ENCODE measurements around the gene CDRT15. TPM values are rescaled to one million over a fixed set of nuclear protein-coding genes. Genes with fewer than 3 reads are reported as not detected.
A peak's percentile ranks its signal among the peaks of the same experiment; 100 is the strongest.

Gene CDRT15
- total RNA-seq, 1 experiment from 2014 or later, result not detected

GRCh38 chr17:14214271-14214670 is 22.4 kb downstream of the CDRT15 start:
- no peaks in the 10 kb centered on the region for H3K9me3 Mint-ChIP-seq (ENCODE audit: unreplicated experiment)
- CTCF ChIA-PET, result no interaction called here
- DNase-seq (ENCODE audit: unreplicated experiment), result no peak
- no TSS peak for BruUV-seq (replicated peaks)
- H3K4me1 Mint-ChIP-seq (ENCODE audit: insufficient read depth, unreplicated experiment), result no peaks in the 10 kb centered on the region
- POLR2A ChIA-PET, result interaction anchor here (1.2 kb wide), 1 partner anchor 8 kb away, joined by 6 read pairs; no protein-coding TSS in a partner anchor
- H3K27me3 Mint-ChIP-seq (ENCODE audit: insufficient read depth, unreplicated experiment), result no peaks in the 10 kb centered on the region
- H3K4me3 Mint-ChIP-seq (ENCODE audit: unreplicated experiment), result no peak overlapping the region
- H3K36me3 Mint-ChIP-seq (ENCODE audit: insufficient read depth, unreplicated experiment), result peaks cover 24% of the 10 kb centered on the region
- no peak for TF ChIP-seq CTCF (IDR thresholded peaks at IDR 0.05; ENCODE audit: unreplicated experiment)
- no peak overlapping the region for H3K27ac Mint-ChIP-seq (ENCODE audit: low read depth, unreplicated experiment)
- intact Hi-C loops (cut with micrococcal nuclease), result no loop called here

GRCh38 chr17:14212401-14212800 is 24.3 kb downstream of the CDRT15 start:
- no TSS peak for BruUV-seq (replicated peaks)
- DNase-seq (ENCODE audit: unreplicated experiment), result no peak
- intact Hi-C loops (cut with micrococcal nuclease), result no loop called here
- no peak overlapping the region for H3K4me3 Mint-ChIP-seq (ENCODE audit: unreplicated experiment)
- H3K9me3 Mint-ChIP-seq (ENCODE audit: unreplicated experiment), result no peaks in the 10 kb centered on the region
- TF ChIP-seq CTCF (IDR thresholded peaks at IDR 0.05; ENCODE audit: unreplicated experiment), result no peak
- H3K27me3 Mint-ChIP-seq (ENCODE audit: insufficient read depth, unreplicated experiment), result no peaks in the 10 kb centered on the region
- H3K4me1 Mint-ChIP-seq (ENCODE audit: insufficient read depth, unreplicated experiment), result peaks cover 2% of the 10 kb centered on the region
- ChIA-PET CTCF (interaction anchor here (1.1 kb wide), 1 partner anchor 14 kb away, joined by 3 read pairs; no protein-coding TSS in a partner anchor), POLR2A (interaction anchor here (0.6 kb wide), 2 partner anchors 88 to 203 kb away, joined by 3 to 4 read pairs; partner anchors contain the start of gene HS3ST3B1)
- peaks cover 36% of the 10 kb centered on the region for H3K36me3 Mint-ChIP-seq (ENCODE audit: insufficient read depth, unreplicated experiment)
- H3K27ac Mint-ChIP-seq (ENCODE audit: low read depth, unreplicated experiment), result no peak overlapping the region

- Mint-ChIP-seq H3K4me3 (ENCODE audit: unreplicated experiment) (no peak overlapping the region), H3K36me3 (ENCODE audit: insufficient read depth, unreplicated experiment) (peaks cover 42% of the 10 kb centered on the region), H3K4me1 (ENCODE audit: insufficient read depth, unreplicated experiment) (peaks cover 5% of the 10 kb centered on the region), H3K27ac (ENCODE audit: low read depth, unreplicated experiment) (no peak overlapping the region), H3K27me3 (ENCODE audit: insufficient read depth, unreplicated experiment) (no peaks in the 10 kb centered on the region), H3K9me3 (ENCODE audit: unreplicated experiment) (no peaks in the 10 kb centered on the region)
- TF ChIP-seq CTCF (IDR thresholded peaks at IDR 0.05; ENCODE audit: unreplicated experiment), result peak; percentile 22
- intact Hi-C loops (cut with micrococcal nuclease), result no loop called here
- ChIA-PET CTCF (interaction anchor here (0.6 to 1.1 kb wide), 6 partner anchors 13 to 870 kb away, joined by 3 read pairs; no protein-coding TSS in a partner anchor), POLR2A (no interaction called here)
- no TSS peak for BruUV-seq (replicated peaks)
- DNase-seq (ENCODE audit: unreplicated experiment), result no peak
Observed at GRCh38 chr17:14211801-14212200, 24.9 kb downstream of the CDRT15 start.

GRCh38 chr17:14211246-14211645 is 25.4 kb downstream of the CDRT15 start:
- CTCF ChIA-PET, result interaction anchor here (0.6 to 1.0 kb wide), 4 partner anchors 15 to 869 kb away, joined by 3 read pairs; no protein-coding TSS in a partner anchor
- no peak overlapping the region for H3K27ac Mint-ChIP-seq (ENCODE audit: low read depth, unreplicated experiment)
- H3K4me3 Mint-ChIP-seq (ENCODE audit: unreplicated experiment), result no peak overlapping the region
- H3K4me1 Mint-ChIP-seq (ENCODE audit: insufficient read depth, unreplicated experiment), result peaks cover 5% of the 10 kb centered on the region
- POLR2A ChIA-PET, result no interaction called here
- BruUV-seq (replicated peaks), result no TSS peak
- no peak for TF ChIP-seq CTCF (IDR thresholded peaks at IDR 0.05; ENCODE audit: unreplicated experiment)
- peaks cover 42% of the 10 kb centered on the region for H3K36me3 Mint-ChIP-seq (ENCODE audit: insufficient read depth, unreplicated experiment)
- intact Hi-C loops (cut with micrococcal nuclease), result no loop called here
- no peak for DNase-seq (ENCODE audit: unreplicated experiment)
- no peaks in the 10 kb centered on the region for H3K9me3 Mint-ChIP-seq (ENCODE audit: unreplicated experiment)
- H3K27me3 Mint-ChIP-seq (ENCODE audit: insufficient read depth, unreplicated experiment), result no peaks in the 10 kb centered on the region

Measured in MCF 10A (cell line).